ENCODE results near the gene REELD1.
A peak's percentile ranks its signal among the peaks of the same experiment; 100 is the strongest.

The REELD1 gene

DNA sequence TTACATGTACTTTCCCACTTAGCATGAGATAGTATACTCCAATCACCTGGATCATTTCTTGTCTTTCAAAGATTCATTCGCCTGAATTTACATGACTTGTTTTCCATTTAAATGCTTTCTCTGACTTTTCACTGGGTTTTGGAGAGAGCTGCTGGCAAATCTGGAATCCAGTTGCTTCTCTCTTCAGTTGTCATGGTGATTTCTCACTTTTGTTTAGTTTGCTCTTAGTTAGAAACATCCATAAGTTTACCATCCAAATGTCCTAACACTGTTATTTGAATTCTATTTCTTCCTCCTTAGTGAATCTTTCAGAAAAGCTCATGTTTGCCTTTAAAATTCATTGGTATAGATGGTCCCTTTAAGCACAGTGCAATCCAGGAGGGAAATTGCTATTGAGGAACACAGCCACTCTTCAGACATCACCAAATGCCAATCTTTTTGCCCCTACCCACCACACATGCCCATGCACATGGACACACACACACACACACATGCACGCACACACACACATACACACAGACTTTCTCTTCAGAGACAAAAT is 51.7 kb downstream of the REELD1 start:
- Histone ChIP-seq H3K4me3 (replicated peaks; ENCODE audit: low read depth, low read length) (no peak overlapping the region), H3K36me3 (ENCODE audit: control insufficient read depth, insufficient read depth, low read length) (no peaks in the 10 kb centered on the region), H3K27me3 (replicated peaks; ENCODE audit: control insufficient read depth, insufficient read depth, low read length) (no peaks in the 10 kb centered on the region)
- TF ChIP-seq, protein P1, sequence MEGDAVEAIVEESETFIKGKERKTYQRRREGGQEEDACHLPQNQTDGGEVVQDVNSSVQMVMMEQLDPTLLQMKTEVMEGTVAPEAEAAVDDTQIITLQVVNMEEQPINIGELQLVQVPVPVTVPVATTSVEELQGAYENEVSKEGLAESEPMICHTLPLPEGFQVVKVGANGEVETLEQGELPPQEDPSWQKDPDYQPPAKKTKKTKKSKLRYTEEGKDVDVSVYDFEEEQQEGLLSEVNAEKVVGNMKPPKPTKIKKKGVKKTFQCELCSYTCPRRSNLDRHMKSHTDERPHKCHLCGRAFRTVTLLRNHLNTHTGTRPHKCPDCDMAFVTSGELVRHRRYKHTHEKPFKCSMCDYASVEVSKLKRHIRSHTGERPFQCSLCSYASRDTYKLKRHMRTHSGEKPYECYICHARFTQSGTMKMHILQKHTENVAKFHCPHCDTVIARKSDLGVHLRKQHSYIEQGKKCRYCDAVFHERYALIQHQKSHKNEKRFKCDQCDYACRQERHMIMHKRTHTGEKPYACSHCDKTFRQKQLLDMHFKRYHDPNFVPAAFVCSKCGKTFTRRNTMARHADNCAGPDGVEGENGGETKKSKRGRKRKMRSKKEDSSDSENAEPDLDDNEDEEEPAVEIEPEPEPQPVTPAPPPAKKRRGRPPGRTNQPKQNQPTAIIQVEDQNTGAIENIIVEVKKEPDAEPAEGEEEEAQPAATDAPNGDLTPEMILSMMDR (IDR thresholded peaks at IDR 0.05; ENCODE audit: insufficient read depth, low read length, poor library complexity, severe bottlenecking) = no peak
- DNase-seq (ENCODE audit: extremely low read depth, insufficient read length) = no peak

DNA sequence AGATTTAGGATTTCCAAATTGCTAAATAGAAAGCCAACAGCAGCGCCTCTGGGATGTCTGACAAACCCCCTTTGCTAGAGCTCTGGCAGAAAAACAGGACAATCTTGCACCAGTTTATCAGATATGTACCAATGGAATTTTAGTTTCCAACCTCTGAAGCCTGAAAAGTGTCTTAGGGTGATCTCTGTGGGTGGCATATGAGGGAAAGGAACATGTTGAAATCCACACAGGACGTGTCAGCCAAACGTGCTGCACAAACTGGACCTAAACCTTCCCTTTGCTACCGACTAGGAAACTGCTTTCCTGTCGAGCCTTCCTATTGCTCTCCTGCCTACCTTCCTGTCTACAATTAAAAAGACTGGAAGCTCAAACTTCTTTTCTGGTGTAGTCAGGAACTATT is 53.5 kb downstream of the REELD1 start:
- Histone ChIP-seq H3K4me3 (replicated peaks; ENCODE audit: low read depth, low read length) (no peak overlapping the region), H3K36me3 (ENCODE audit: control insufficient read depth, insufficient read depth, low read length) (no peaks in the 10 kb centered on the region), H3K27me3 (replicated peaks; ENCODE audit: control insufficient read depth, insufficient read depth, low read length) (no peaks in the 10 kb centered on the region)
- TF ChIP-seq, protein P1 (IDR thresholded peaks at IDR 0.05; ENCODE audit: insufficient read depth, low read length, poor library complexity, severe bottlenecking) = no peak
- DNase-seq (ENCODE audit: extremely low read depth, insufficient read length) = no peak

DNA sequence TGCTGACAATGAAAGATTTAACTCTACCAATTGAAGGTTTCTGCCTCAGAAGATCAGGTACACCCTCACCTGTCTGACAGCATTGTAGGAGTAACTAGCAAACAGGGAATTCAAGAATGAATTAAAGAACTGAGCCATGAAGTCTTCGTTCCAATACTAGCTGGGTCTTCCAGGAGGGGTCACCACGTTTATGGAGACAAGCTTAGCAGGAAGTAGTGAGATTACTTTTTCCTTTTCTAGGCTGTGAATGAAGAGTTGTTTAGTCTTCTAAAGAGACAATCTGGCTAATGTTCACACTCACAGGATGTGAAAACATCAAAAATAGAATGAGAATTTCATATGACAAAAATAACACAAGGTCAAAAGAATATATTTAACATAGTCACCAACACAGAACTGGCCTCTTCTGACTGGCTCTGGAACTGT is 54.9 kb downstream of the REELD1 start:
- no peaks in the 10 kb centered on the region for H3K36me3 ChIP-seq (ENCODE audit: control insufficient read depth, insufficient read depth, low read length)
- peak overlapping the region; percentile 24; the same call in 1 of the 2 replicates for H3K4me3 ChIP-seq (replicated peaks; ENCODE audit: low read depth, low read length)
- peak; percentile 40 for DNase-seq (ENCODE audit: extremely low read depth, insufficient read length)
- TF ChIP-seq, protein P1 (IDR thresholded peaks at IDR 0.05; ENCODE audit: insufficient read depth, low read length, poor library complexity, severe bottlenecking) = no peak
- no peaks in the 10 kb centered on the region for H3K27me3 ChIP-seq (replicated peaks; ENCODE audit: control insufficient read depth, insufficient read depth, low read length)

DNA sequence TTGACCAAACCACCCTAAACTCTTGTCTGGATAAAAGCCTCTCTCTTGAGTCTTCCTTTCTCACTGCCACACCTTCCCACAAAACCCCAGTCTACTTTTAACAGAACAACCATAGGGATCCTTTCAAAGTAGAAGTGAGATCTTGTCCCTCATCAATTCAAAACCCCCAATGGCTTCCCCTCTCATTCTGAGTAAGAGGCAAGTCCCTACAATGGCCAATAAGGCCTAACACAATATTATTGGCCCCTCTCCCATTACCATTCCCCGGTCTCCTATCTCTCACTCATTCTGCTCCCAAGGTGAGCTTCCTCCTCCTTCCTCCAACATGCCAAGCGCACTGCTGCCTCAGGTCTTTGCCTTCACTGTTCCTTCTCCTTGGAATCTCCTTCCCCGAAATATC is 57.1 kb downstream of the REELD1 start:
- no peaks in the 10 kb centered on the region for H3K27me3 ChIP-seq (replicated peaks; ENCODE audit: control insufficient read depth, insufficient read depth, low read length)
- peak; percentile 17 for DNase-seq (ENCODE audit: extremely low read depth, insufficient read length)
- H3K4me3 ChIP-seq (replicated peaks; ENCODE audit: low read depth, low read length) = no peak overlapping the region
- H3K36me3 ChIP-seq (ENCODE audit: control insufficient read depth, insufficient read depth, low read length) = no peaks in the 10 kb centered on the region
- TF ChIP-seq, protein P1 (IDR thresholded peaks at IDR 0.05; ENCODE audit: insufficient read depth, low read length, poor library complexity, severe bottlenecking) = no peak

DNA sequence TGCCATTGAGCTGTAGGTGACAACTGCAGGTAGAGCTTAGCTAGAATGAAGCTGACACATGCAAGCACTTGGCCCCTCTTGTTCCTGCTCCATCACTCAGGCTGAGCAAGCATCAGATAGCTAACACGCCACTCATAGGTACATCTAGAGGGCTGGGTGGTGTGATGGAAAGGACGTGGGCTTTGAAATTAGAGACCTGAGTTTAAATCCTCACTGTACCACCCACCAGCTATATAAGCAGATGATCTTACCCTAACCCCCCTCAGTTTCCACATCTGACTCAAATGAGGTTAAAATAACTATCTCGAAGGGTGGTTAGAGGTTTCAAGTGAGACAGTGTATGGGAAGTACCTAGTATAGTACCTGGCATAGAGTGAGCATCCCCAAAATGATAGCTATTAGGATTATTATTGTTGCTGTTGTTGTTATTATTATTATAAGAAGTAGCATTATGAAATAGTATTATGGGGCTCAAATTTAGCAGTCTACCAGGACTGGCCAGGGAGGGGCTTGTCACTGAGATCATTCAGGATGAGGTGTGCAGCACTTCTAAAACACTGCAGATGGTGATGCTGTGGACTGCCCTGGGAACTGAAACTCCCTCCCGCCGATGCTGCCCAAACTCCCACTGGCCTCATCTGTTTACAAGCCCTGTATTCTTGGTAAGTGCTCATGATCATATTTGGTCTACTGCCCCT is 59.0 kb downstream of the REELD1 start:
- Histone ChIP-seq H3K36me3 (ENCODE audit: control insufficient read depth, insufficient read depth, low read length) (no peaks in the 10 kb centered on the region), H3K27me3 (replicated peaks; ENCODE audit: control insufficient read depth, insufficient read depth, low read length) (no peaks in the 10 kb centered on the region), H3K4me3 (replicated peaks; ENCODE audit: low read depth, low read length) (peak overlapping the region; percentile 22; the same call in 1 of the 2 replicates)
- DNase-seq (ENCODE audit: extremely low read depth, insufficient read length) = peak; percentile 80
- TF ChIP-seq, protein P1 (IDR thresholded peaks at IDR 0.05; ENCODE audit: insufficient read depth, low read length, poor library complexity, severe bottlenecking) = no peak

Data from GM06990 (cell line).